COLO668 (cell line): ENCODE data around the gene ZNF467.

Experiments
- DNase-seq: peaks from one replicate; lab custom pipeline; 2025; ENCODE audit not compliant: unreplicated experiment; lab: John Stamatoyannopoulos, UW

The ZNF467 gene

GRCh38 chr7:149729586-149729982 is 43.8 kb downstream of the ZNF467 start:
- no peak for DNase-seq

- DNase-seq, result no peak
These were observed 44.7 kb downstream of the ZNF467 start for GRCh38 chr7:149728491-149729375.

GRCh38 chr7:149727899-149728476 is 45.4 kb downstream of the ZNF467 start:
- DNase-seq, result no peak

GRCh38 chr7:149727053-149727898 is 46.1 kb downstream of the ZNF467 start:
- no peak for DNase-seq

GRCh38 chr7:149725916-149726315 is 47.5 kb downstream of the ZNF467 start:
- no peak for DNase-seq

GRCh38 chr7:149725426-149725821 is 48.0 kb downstream of the ZNF467 start:
- no peak for DNase-seq

GRCh38 chr7:149724661-149725425 is 48.5 kb downstream of the ZNF467 start:
- DNase-seq, result no peak

GRCh38 chr7:149723795-149724495 is 49.4 kb downstream of the ZNF467 start:
- DNase-seq, result no peak

- DNase-seq, result no peak
These were observed 50.2 kb downstream of the ZNF467 start for GRCh38 chr7:149723082-149723767.

GRCh38 chr7:149722356-149722957 is 50.9 kb downstream of the ZNF467 start:
- DNase-seq, result no peak

GRCh38 chr7:149721084-149721601 is 52.2 kb downstream of the ZNF467 start:
- no peak for DNase-seq

GRCh38 chr7:149720372-149721083 is 52.9 kb downstream of the ZNF467 start:
- DNase-seq, result peak; percentile 35

GRCh38 chr7:149719912-149720335 is 53.5 kb downstream of the ZNF467 start:
- no peak for DNase-seq

GRCh38 chr7:149719050-149719899 is 54.1 kb downstream of the ZNF467 start:
- no peak for DNase-seq

GRCh38 chr7:149718730-149719049 is 54.7 kb downstream of the ZNF467 start:
- DNase-seq, result no peak

GRCh38 chr7:149717481-149717880 is 55.9 kb downstream of the ZNF467 start:
- no peak for DNase-seq

- DNase-seq, result no peak
These were observed 56.5 kb downstream of the ZNF467 start for GRCh38 chr7:149716932-149717307.
